Measurements from ENCODE around the gene PRDM7.

The PRDM7 gene

DNA sequence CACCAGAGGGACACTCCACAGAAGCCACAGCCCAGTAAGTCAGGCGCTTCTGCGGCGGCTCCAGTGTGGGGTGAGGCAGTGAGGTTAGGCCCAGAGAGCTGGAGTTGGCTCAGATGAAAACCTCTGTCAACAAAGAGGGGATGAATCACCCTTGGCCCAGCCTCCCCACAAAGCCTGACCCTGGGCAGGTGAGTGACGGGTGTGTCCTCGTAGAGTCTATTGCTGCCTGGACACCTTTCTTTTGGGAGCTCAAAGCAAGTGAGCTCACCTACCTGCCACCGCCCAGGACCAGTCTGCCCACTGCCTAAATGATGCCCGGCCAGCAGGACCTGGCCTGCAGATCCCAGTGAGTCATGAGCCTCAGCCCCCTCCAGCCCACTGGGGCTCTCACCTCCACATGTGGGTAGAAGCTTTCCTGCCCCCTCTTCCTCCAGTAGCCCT is 33.0 kb downstream of the PRDM7 start:
- no peak overlapping the region for H3K4me3 ChIP-seq (ENCODE audit: low read depth, low read length)
- no peak for DNase-seq (ENCODE audit: low read depth)
- TF ChIP-seq, protein P1, sequence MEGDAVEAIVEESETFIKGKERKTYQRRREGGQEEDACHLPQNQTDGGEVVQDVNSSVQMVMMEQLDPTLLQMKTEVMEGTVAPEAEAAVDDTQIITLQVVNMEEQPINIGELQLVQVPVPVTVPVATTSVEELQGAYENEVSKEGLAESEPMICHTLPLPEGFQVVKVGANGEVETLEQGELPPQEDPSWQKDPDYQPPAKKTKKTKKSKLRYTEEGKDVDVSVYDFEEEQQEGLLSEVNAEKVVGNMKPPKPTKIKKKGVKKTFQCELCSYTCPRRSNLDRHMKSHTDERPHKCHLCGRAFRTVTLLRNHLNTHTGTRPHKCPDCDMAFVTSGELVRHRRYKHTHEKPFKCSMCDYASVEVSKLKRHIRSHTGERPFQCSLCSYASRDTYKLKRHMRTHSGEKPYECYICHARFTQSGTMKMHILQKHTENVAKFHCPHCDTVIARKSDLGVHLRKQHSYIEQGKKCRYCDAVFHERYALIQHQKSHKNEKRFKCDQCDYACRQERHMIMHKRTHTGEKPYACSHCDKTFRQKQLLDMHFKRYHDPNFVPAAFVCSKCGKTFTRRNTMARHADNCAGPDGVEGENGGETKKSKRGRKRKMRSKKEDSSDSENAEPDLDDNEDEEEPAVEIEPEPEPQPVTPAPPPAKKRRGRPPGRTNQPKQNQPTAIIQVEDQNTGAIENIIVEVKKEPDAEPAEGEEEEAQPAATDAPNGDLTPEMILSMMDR (conservative IDR thresholded peaks at IDR 0.05; ENCODE audit: low read depth, low read length), result no peak

DNA sequence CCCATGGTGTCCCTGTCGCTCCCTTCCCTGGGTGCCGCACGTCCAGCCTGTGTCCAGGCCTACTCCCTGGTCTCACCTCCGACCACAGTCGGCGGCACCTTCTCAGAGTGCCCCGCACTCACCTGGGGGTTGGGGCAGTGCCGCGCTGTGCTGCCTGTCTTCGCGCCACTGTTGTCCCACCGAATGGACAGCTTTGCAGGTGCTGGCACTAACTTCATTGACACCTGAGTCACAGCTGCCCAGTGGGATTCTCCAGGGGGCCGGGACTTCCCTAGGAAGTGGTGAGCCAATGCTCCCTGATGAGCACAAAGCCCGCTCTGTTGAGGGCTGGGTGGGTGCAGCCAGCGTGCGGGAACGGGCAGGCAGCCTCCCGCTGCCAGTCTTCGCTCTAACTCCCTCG is 33.6 kb downstream of the PRDM7 start:
- TF ChIP-seq, protein P1 (conservative IDR thresholded peaks at IDR 0.05; ENCODE audit: low read depth, low read length), result no peak
- H3K4me3 ChIP-seq (ENCODE audit: low read depth, low read length), result no peak overlapping the region
- DNase-seq (ENCODE audit: low read depth), result no peak

DNA sequence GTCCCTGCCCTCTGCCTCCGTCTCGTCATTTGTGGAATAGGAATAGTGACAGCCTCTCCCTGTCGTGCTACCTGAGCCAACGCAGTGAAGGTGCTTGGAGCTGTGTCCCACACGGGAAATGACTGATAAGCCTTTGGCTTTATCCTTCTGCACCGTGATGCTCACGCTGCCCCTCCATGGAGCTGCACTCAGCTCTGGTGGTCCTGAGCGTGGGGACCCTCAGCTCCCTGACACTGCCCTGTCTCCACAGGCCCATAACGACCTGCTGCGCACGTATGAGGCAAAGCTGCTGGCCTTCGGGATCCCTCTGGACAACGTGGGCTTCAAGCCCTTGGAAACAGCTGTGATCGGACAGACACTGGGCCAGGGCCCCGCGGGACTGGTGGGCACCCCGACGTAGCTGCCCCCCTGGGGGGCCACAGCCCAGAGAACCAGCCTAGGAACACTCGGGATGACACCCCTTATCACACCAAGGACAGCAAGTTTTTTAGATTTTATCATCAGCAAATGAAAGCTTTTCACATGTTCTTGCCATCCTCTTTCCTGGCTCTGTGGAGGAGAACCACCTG is 34.1 kb downstream of the PRDM7 start:
- TF ChIP-seq, protein P1 (conservative IDR thresholded peaks at IDR 0.05; ENCODE audit: low read depth, low read length), result no peak
- no peak for DNase-seq (ENCODE audit: low read depth)
- no peak overlapping the region for H3K4me3 ChIP-seq (ENCODE audit: low read depth, low read length)

DNA sequence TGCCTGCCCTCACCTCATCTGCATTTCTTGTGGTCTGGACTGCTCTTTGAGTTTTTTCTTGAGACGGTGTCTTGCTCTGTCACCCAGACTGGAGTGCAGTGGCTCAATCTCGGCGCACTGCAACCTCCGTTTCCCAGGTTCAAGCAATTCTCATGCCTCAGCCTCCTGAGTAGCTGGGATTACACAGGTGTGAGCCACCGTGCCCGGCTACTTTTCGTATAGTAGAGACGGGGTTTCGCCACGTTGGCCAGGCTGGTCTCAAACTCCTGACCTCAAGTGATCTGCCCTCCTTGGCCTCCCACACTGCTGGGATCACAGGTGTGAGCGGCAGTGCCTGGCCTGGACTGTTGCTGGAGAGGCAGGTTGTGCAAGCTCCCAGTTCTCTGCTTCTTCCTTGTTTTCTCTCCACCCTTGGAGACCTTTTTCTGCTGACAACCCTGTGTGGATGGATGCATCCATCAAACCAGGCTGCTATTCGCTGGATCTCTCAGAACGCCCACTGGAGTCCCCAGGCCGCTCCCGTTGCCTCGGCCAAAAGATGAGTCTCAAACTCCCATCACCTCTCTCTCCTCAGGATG is 35.1 kb downstream of the PRDM7 start:
- TF ChIP-seq, protein P1 (conservative IDR thresholded peaks at IDR 0.05; ENCODE audit: low read depth, low read length), result no peak
- no peak for DNase-seq (ENCODE audit: low read depth)

DNA sequence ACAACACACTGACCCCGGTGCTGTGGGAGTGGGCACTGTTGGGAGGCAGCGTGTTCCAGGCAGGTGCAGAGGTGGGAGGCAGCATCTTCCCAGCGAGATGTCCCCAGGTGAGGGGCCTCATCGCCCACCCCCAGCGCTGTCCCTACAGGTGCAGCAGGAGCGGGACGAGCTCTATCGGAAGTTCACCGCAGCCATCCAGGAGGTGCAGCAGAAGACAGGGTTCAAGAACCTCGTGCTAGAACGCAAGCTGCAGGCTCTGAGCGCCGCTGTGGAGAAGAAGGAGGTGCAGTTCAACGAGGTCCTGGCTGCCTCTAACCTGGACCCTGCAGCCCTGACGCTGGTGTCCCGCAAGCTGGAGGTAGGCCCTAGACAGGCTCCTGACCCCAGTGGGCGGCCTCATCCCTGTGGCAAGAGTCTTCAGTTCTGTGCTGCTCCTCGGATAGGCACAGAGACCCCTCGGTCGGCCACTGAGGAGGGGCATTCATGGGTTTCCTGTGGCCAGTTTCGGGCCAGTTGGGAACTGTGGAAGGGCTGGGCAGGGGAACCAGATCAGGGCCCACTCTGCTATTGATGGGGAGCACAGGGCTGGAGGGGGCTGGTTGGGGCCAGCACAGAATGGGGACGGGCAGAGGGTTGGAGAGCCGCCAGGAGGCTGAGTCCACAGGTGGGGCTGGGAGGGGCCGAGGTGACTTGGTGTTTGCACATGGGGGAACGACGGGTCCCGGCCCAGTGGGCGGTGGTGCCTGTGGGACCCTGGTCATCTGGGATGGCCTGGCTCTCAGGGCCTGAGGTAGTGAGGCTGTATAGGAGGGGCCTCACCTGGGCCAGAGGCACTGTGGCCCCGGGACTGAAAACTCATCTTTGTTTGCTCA is 36.7 kb downstream of the PRDM7 start:
- TF ChIP-seq, protein P1 (conservative IDR thresholded peaks at IDR 0.05; ENCODE audit: low read depth, low read length), result no peak
- DNase-seq (ENCODE audit: low read depth), result no peak
- no peak overlapping the region for H3K4me3 ChIP-seq (ENCODE audit: low read depth, low read length)

More for the DNA sequence above, 35.1 kb downstream of the PRDM7 start:
- H3K4me3 ChIP-seq (ENCODE audit: low read depth, low read length), result no peak overlapping the region

DNA sequence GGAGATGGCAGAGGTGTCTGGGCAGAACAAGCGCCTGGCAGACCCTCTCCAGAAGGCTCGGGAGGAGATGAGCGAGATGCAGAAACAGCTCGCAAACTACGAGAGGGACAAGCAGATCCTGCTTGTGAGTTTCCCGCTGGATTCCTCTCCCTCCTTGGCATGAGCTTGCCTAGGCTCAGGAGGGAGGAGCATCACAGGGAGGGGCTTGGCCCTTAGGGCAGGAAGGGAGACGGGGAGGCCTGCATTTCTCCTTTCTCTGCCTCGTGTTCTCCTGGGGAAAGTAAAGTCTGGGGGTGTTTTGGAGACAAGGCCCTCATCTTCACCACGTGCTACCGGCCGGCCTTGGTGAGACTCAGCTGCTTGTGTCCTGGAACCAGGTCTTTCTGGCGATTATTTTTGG is 39.9 kb downstream of the PRDM7 start:
- TF ChIP-seq, protein P1 (conservative IDR thresholded peaks at IDR 0.05; ENCODE audit: low read depth, low read length), result no peak
- H3K4me3 ChIP-seq (ENCODE audit: low read depth, low read length), result no peak overlapping the region
- DNase-seq (ENCODE audit: low read depth), result no peak

Data from choroid plexus epithelial cell (primary cell).